Stimulated activated effector memory CD8-positive, alpha-beta T cell treated with anti-CD3 and anti-CD28 coated beads, Interleukin-12 subunit alpha, Interleukin-12 subunit beta, amount 100 ng/mL, for 72 hours (primary cell): ENCODE data around the gene USH1G.

ENCODE experiments used
- ATAC-seq: fragments of 150-1000 bp; cut with Tn5 transposase; 2 replicates; pipeline ENCODE4 v1.10.0; 2021
- DNase-seq, 2 donors: peaks; one replicate each; pipeline ENCODE4 v3.0.0; 2021 to 2022; ENCODE audit warnings: low spot score in 2 of 2
- H3K27ac Mint-ChIP-seq: one replicate; pipeline ENCODE4 v1.8.0; 2022; ENCODE audit warnings: mild to moderate bottlenecking, mixed read lengths
- H3K36me3 Mint-ChIP-seq: one replicate; pipeline ENCODE4 v1.8.0; 2022; ENCODE audit warnings: mild to moderate bottlenecking, mixed read lengths
- H3K4me1 Mint-ChIP-seq: one replicate; pipeline ENCODE4 v1.8.0; 2022; ENCODE audit warnings: mixed read lengths
- H3K4me3 Mint-ChIP-seq: one replicate; pipeline ENCODE4 v1.8.0; 2022; ENCODE audit warnings: mild to moderate bottlenecking, mixed read lengths
- H3K9me3 Mint-ChIP-seq: one replicate; pipeline ENCODE4 v1.8.0; 2022; ENCODE audit warnings: mixed read lengths

Gene USH1G

DNA sequence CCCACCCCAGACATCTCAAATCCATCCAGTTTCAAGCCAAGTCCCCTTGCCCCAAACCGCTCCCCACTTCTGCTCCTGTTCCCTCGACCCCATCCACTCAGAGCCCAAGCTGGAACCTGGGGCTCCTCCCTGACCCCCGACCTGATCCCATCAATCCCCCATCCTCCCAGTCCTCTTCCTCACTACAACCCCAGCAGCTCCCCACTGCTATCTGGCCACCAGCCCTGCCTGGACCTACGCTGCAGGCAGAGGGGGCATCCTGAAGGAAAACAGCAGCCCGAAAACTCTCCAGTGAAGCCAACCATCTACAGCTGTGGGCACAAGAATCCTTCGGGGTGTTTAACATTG is 54.2 kb downstream of the USH1G start:
- Mint-ChIP-seq H3K4me3 (no peak overlapping the region), H3K9me3 (no peaks in the 10 kb centered on the region), H3K4me1 (peaks cover 31% of the 10 kb centered on the region), H3K27ac (no peak overlapping the region), H3K36me3 (peaks cover 19% of the 10 kb centered on the region)
- ATAC-seq (no peak), DNase-seq (no peak)

DNA sequence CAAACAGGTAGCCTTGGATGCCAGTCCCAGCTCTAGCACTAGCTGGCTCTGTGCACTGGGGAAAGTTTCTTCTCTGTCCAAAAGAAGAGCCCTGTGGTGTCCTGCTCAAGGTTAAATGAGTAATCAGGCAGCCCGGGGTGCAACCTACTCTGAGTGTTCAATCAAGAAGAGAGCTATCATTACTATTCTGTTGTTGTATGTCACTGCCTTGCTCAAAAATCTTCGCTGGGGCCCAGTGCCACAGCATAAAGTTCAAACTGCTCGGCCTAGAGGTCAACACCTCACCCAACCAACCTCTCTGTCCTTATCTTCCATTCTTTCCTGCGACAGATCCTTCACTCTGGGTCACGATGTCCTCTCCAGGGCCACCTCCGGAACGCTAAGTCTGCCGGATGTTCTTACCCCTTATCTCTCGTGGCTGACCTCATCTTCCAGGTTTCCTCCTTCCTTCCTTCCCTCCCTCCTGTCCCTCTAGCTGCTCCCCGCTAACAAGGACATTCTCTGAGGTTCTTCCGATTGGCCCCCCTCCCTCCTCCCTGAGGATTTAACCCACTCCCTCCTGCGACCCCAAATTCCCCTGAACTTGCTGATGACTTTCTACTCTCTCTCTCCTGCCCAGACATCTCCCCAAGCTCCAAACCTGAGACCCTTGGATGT is 54.7 kb downstream of the USH1G start:
- ATAC-seq (no peak), DNase-seq (no peak)
- no peaks in the 10 kb centered on the region for H3K9me3 Mint-ChIP-seq
- peaks cover 18% of the 10 kb centered on the region for H3K36me3 Mint-ChIP-seq
- H3K27ac Mint-ChIP-seq: no peak overlapping the region
- H3K4me3 Mint-ChIP-seq: no peak overlapping the region
- H3K4me1 Mint-ChIP-seq: peaks cover 28% of the 10 kb centered on the region

DNA sequence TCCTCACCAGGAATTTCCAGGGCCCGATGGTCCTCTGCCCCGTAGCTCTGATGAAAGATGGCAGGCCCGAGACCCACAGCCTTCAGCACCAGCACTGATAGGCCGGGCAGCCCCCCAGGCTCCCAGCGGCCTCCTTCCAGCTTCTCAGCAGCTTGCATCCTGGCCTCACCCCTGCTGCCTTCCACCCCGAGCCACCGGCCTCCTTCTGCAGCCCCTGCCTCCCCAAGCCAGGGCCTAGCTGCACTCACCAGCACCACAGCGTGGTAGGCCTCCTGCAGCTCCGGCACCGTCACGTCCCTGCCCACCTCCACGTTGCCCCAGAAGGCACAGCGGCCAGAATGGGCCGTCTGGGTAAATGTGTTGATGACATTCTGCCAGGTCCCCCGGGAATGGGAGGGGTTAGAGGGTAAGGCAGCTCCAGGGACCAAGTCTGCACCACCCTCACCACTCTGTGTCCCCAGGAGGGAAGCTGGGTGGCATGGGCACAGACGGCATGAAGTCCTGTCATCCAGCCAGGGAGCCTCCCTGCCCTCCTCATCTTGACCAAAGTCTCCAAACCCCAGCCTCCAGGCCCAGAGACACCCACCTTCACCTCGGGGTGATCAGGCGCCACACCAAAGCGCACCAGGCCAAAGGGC is 56.7 kb downstream of the USH1G start:
- Mint-ChIP-seq H3K4me1 (peaks cover 13% of the 10 kb centered on the region), H3K9me3 (no peaks in the 10 kb centered on the region), H3K36me3 (peaks cover 4% of the 10 kb centered on the region), H3K4me3 (no peak overlapping the region), H3K27ac (no peak overlapping the region)
- ATAC-seq (no peak), DNase-seq (no peak)
